H1 (cell line): ENCODE data around the gene MXI1.

Experiments
- CREB1 ChIP-seq: IDR thresholded peaks from 2 replicates; pipeline ENCODE4 v1.6.1; 2012; ENCODE audit warnings: inconsistent platforms
- EP300 ChIP-seq, 2 experiments: IDR thresholded peaks; 1 replicate in 1 of 2; 2 replicates in 1 of 2; pipeline ENCODE4 v1.6.1; 2011 to 2012; ENCODE audit warnings: low read depth in 2 of 2, low read length in 2 of 2, mild to moderate bottlenecking in 2 of 2, borderline replicate concordance in 1 of 2, inconsistent platforms in 1 of 2, moderate library complexity in 1 of 2
- EZH2 ChIP-seq: fragments of 200-600 bp; sonication (generic); IDR thresholded peaks from 2 replicates; pipeline ENCODE4 v1.7.1; 2012; ENCODE audit warnings: low read depth, mild to moderate bottlenecking, moderate library complexity, low read length, inconsistent platforms; ENCODE audit not compliant: severe bottlenecking
- HDAC6 ChIP-seq: IDR thresholded peaks from one replicate; pipeline ENCODE4 v1.7.1; 2012; ENCODE audit warnings: low read depth, mild to moderate bottlenecking, inconsistent platforms, low read length, moderate library complexity
- JUN ChIP-seq: IDR thresholded peaks from 2 replicates; pipeline ENCODE4 v1.6.1; 2011; ENCODE audit warnings: low read depth, mild to moderate bottlenecking, improper control_type of control experiment, low read length
- POLR2AphosphoS5 ChIP-seq: IDR thresholded peaks from 2 replicates; pipeline ENCODE4 v1.6.1; 2011; ENCODE audit warnings: low read depth, low read length
- RXRA ChIP-seq: IDR thresholded peaks from 2 replicates; pipeline ENCODE4 v1.6.1; 2011; ENCODE audit warnings: low read depth, mild to moderate bottlenecking, low read length, moderate library complexity; ENCODE audit not compliant: insufficient read depth
- SP2 ChIP-seq: IDR thresholded peaks from 2 replicates; pipeline ENCODE4 v1.6.1; 2012; ENCODE audit warnings: mild to moderate bottlenecking, low read length, inconsistent platforms
- SUZ12 ChIP-seq: fragments of 200-600 bp; sonication (generic); IDR thresholded peaks from 2 replicates; pipeline ENCODE4 v1.6.1; 2012; ENCODE audit warnings: mild to moderate bottlenecking, inconsistent platforms, low read length, moderate library complexity, mixed read lengths
- TF ChIP-seq, protein P1 (sequence below), 3 experiments: IDR thresholded peaks; 1 replicate in 2 of 3; 2 replicates in 1 of 3; pipeline versions ENCODE4 v1.5.1 to v1.6.1; 2011; ENCODE audit warnings: low read length in 3 of 3, mild to moderate bottlenecking in 3 of 3, inconsistent platforms in 2 of 3, low read depth in 1 of 3, moderate library complexity in 1 of 3; ENCODE audit not compliant: insufficient read depth in 1 of 3; ENCODE audit errors: control extremely low read depth in 1 of 3
- TF ChIP-seq, protein P2 (sequence below): IDR thresholded peaks from 2 replicates; pipeline ENCODE4 v1.6.1; 2012; ENCODE audit warnings: inconsistent platforms

DNA sequence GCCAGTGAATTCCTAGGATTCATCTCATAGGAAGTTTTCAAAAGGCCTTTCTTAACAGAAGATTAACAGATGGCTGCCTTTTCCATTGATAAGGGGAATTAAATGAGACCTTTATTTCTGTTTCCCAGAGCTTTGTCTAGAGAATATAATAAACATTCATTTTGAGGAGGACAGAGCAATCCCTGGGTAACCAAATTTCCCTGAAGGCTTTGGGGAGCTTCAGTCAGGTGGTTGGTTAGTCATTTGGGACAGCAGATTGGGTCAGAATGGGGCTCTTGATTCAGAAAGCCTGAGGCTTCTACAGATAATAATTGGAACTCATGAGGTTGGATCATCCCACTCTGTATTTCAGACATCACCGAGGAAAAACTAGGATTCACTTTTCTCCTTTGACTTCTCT is 21.8 kb downstream of the MXI1 start:
- no peak for TF ChIP-seq RXRA
- no peak for TF ChIP-seq SUZ12
- no peak for TF ChIP-seq EZH2
- TF ChIP-seq, protein P1, sequence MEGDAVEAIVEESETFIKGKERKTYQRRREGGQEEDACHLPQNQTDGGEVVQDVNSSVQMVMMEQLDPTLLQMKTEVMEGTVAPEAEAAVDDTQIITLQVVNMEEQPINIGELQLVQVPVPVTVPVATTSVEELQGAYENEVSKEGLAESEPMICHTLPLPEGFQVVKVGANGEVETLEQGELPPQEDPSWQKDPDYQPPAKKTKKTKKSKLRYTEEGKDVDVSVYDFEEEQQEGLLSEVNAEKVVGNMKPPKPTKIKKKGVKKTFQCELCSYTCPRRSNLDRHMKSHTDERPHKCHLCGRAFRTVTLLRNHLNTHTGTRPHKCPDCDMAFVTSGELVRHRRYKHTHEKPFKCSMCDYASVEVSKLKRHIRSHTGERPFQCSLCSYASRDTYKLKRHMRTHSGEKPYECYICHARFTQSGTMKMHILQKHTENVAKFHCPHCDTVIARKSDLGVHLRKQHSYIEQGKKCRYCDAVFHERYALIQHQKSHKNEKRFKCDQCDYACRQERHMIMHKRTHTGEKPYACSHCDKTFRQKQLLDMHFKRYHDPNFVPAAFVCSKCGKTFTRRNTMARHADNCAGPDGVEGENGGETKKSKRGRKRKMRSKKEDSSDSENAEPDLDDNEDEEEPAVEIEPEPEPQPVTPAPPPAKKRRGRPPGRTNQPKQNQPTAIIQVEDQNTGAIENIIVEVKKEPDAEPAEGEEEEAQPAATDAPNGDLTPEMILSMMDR (IDR thresholded peaks at IDR 0.05; ENCODE audit: control extremely low read depth in 1 of 3, insufficient read depth in 1 of 3, low read depth in 1 of 3, low read length in 3 of 3): no peak
- TF ChIP-seq SP2: no peak
- no peak for TF ChIP-seq JUN
- TF ChIP-seq, protein P2, sequence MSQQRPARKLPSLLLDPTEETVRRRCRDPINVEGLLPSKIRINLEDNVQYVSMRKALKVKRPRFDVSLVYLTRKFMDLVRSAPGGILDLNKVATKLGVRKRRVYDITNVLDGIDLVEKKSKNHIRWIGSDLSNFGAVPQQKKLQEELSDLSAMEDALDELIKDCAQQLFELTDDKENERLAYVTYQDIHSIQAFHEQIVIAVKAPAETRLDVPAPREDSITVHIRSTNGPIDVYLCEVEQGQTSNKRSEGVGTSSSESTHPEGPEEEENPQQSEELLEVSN: no peak
- no peak for TF ChIP-seq HDAC6
- no peak for TF ChIP-seq EP300 (IDR thresholded peaks at IDR 0.05; ENCODE audit: borderline replicate concordance in 1 of 2, low read depth in 2 of 2, low read length in 2 of 2)
- TF ChIP-seq CREB1: no peak
- no peak for TF ChIP-seq POLR2AphosphoS5
